ENCODE data around the gene POLG2.
A peak's percentile ranks its signal among the peaks of the same experiment; 100 is the strongest.
"Not testable (repeated sequence)": the region's sequence is repeated elsewhere in the genome, so short reads cannot be mapped to it uniquely, and the experiment has no call there.

The POLG2 gene

GRCh38 chr17:64497565-64498035 lies 746 bp upstream of the POLG2 start:
- peak; percentile 31 for TF ChIP-seq CTCF (IDR thresholded peaks at IDR 0.05)
- no peak for TF ChIP-seq ZFX (IDR thresholded peaks at IDR 0.05; ENCODE audit: borderline replicate concordance)
- H3K27ac ChIP-seq: peak overlapping the region; percentile 92

DNA sequence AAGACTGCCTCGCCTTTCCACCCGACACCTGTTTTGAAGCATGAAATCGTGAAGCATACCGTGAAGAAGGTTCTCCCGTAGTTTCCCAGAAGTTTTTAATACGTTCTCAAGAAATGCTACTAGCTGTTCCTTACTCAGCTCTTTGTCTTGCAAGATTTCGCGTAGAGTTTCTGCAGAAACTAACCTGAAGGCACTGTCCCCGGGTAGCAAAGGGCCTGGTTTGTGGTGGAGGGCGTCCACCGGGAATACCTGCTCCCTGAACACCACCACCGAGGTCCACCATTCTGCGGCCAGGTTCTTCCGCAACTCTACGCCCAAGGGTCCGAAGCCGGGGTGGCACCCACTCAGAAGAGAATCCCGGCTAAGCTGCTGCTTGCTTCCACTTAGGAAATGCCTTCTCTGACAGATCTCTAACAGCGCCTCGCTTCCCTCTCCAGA lies 487 bp downstream of the POLG2 start:
- TF ChIP-seq CTCF (IDR thresholded peaks at IDR 0.05): no peak
- peak overlapping the region; percentile 92 for H3K27ac ChIP-seq

GRCh38 chr17:64495300-64495699 lies 1.6 kb downstream of the POLG2 start:
- not testable (repeated sequence) for H3K27ac ChIP-seq

- no peak overlapping the region for H3K27ac ChIP-seq
- TF ChIP-seq ZFX (IDR thresholded peaks at IDR 0.05; ENCODE audit: borderline replicate concordance) (no peak), CTCF (IDR thresholded peaks at IDR 0.05) (no peak)
Observed at GRCh38 chr17:64494121-64494520, 2.7 kb downstream of the POLG2 start.

GRCh38 chr17:64492481-64493109 lies 4.3 kb downstream of the POLG2 start:
- peak; percentile 49 for TF ChIP-seq CTCF (IDR thresholded peaks at IDR 0.05)
- no peak for TF ChIP-seq ZFX (IDR thresholded peaks at IDR 0.05; ENCODE audit: borderline replicate concordance)
- H3K27ac ChIP-seq: no peak overlapping the region

GRCh38 chr17:64491994-64492393 lies 4.9 kb downstream of the POLG2 start:
- no peak overlapping the region for H3K27ac ChIP-seq

DNA sequence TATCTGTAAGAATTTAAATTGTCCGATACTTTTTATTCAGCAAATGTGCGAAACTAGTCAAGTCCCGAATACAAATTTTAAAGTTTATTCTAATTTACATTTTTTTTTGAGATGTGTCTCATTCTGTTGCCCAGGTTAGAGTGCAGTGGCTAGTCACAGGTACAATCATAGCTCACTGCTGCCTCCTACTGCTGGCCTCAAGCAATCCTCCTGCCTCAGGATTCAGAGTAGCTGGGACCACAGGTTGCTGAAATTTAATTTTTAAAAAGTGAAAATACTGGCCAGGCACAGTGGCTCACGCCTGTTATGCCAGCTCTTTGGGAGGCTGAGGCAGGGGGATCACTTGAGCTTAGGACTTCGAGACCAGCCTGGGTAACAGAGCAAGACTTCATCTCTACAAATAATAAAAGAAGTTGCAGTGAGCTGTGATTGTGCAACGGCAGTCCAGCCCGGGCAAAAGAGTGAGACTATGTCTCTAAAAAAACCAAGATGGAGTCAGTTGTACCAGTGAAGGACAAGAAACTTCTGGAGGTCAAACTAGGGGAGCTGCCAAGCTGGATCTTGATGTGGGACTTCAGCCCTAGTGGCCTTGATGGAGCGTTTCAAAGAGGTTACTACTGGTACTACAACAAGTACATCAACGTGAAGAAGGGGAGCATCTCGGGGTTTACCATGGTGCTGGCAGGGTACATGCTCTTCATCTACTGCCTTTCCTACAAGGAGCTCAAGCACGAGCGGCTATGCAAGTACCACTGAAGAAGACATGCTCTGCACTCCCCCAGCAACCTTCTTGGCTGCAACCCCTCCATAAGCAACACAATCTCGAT lies 5.6 kb downstream of the POLG2 start:
- peak; percentile 77 for TF ChIP-seq CTCF (IDR thresholded peaks at IDR 0.05)
- no peak for TF ChIP-seq ZFX (IDR thresholded peaks at IDR 0.05; ENCODE audit: borderline replicate concordance)
- H3K27ac ChIP-seq: no peak overlapping the region

More at GRCh38 chr17:64491994-64492393, 4.9 kb downstream of the POLG2 start:
- TF ChIP-seq CTCF (IDR thresholded peaks at IDR 0.05): no peak
- no peak for TF ChIP-seq ZFX (IDR thresholded peaks at IDR 0.05; ENCODE audit: borderline replicate concordance)
